ENCODE results near the gene KIF4B.

KIF4B gene

DNA sequence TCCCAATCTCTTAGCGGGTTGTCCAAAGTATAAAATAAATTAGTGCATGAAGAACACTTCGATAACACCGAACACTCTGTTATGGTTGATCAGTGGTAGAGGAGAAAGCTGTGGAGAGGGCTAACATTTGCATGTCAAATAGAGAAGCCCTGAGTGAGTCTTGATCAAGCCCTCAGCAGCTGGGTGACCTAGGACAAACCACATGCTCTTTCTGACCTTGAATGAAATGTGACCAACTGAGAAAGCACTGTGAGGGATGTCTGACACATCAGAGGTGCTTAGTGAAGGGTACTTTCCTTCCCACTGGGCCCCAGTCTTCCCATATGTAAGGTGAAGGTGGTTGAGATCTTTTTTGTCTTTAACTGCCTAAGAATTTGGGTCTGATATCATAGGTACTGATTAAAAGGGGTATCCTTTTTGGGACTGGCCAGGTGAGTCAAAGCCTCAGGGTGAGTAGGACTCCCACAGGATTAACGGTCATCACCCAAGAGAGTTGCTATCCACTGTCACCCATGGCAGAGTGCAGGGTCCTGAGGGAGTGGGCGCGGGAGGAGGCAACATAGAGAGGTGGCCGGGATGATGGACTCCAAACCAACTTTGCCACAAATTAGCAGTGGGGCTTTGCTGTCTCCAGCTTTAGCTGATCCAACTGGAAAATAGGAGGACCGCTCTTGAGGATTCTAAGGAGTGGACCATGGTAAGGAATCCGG, 53.5 kb downstream of the KIF4B start:
- TF ChIP-seq SIN3A (IDR thresholded peaks at IDR 0.05; ENCODE audit: borderline replicate concordance, insufficient read depth, low read length) = no peak
- TF ChIP-seq, protein P1, sequence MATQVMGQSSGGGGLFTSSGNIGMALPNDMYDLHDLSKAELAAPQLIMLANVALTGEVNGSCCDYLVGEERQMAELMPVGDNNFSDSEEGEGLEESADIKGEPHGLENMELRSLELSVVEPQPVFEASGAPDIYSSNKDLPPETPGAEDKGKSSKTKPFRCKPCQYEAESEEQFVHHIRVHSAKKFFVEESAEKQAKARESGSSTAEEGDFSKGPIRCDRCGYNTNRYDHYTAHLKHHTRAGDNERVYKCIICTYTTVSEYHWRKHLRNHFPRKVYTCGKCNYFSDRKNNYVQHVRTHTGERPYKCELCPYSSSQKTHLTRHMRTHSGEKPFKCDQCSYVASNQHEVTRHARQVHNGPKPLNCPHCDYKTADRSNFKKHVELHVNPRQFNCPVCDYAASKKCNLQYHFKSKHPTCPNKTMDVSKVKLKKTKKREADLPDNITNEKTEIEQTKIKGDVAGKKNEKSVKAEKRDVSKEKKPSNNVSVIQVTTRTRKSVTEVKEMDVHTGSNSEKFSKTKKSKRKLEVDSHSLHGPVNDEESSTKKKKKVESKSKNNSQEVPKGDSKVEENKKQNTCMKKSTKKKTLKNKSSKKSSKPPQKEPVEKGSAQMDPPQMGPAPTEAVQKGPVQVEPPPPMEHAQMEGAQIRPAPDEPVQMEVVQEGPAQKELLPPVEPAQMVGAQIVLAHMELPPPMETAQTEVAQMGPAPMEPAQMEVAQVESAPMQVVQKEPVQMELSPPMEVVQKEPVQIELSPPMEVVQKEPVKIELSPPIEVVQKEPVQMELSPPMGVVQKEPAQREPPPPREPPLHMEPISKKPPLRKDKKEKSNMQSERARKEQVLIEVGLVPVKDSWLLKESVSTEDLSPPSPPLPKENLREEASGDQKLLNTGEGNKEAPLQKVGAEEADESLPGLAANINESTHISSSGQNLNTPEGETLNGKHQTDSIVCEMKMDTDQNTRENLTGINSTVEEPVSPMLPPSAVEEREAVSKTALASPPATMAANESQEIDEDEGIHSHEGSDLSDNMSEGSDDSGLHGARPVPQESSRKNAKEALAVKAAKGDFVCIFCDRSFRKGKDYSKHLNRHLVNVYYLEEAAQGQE (IDR thresholded peaks at IDR 0.05; ENCODE audit: insufficient read depth in 1 of 2, low read depth in 2 of 2, low read length in 2 of 2) = no peak

Measured in PFSK-1 (cell line).